Measurements from ENCODE around the gene COA3. TPM values are rescaled to one million over a fixed set of nuclear protein-coding genes. Genes with fewer than 3 reads are reported as not detected.

The COA3 gene
- total RNA-seq, 1 donor from 2014 or later: 31.8 TPM

DNA sequence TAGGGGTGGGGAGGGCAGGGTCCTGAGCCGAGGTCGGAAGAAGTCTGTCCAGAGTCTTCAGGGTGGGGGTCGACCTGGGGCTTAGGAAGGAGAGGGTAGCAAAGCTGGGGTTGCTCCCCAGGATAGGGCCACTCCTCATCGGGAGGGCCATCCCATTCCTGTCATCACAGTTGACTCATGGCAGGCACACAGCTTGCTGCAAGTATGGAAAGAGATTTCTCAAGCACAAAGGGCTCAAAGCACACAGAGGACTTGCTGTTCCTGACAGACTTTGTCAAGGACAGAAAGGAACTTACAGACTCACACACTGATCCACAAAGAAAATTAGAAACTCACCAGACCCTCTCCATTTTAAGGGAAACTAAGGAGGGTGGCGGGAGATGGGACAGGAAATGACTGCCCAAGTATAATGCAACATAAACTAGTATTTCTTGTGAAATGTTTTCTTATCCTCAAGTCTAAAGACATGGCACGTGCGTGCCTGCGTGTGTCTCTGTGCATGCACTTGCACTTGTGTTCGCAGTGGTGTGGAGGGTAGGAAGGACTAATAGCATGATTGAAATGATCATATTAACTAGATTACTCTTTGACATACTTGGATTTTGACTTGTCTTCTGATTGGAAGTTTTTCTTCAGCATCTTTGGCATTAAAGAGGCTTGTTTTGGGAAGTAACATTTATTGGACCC lies 48.2 kb upstream of the COA3 start:
- Histone ChIP-seq H3K4me3 (ENCODE audit: insufficient read depth, low read depth, low read length) (no peak overlapping the region), H2AFZ (ENCODE audit: low read depth, low read length) (no peak overlapping the region), H3K27ac (ENCODE audit: low read depth, low read length) (no peak overlapping the region), H3K36me3 (ENCODE audit: insufficient read depth, low read length) (peaks cover 28% of the 10 kb centered on the region), H3K4me1 (ENCODE audit: insufficient read depth, low read length) (peaks cover 4% of the 10 kb centered on the region), H3K27me3 (ENCODE audit: insufficient read depth, low read length) (peaks cover 5% of the 10 kb centered on the region), H3K9me3 (ENCODE audit: insufficient read depth, low read depth, low read length) (no peaks in the 10 kb centered on the region), H3K9ac (ENCODE audit: low read length) (no peak overlapping the region), H3K79me2 (ENCODE audit: insufficient read depth, low read length) (no peaks in the 10 kb centered on the region), H4K20me1 (ENCODE audit: insufficient read depth, low read length) (peaks cover 50% of the 10 kb centered on the region), H3K4me2 (ENCODE audit: low read length) (no peak overlapping the region)
- no peak for FAIRE-seq
- H3K9me3 Mint-ChIP-seq (ENCODE audit: unreplicated experiment): no peaks in the 10 kb centered on the region
- no peak for DNase-seq (ENCODE audit: low read depth)
- no peak overlapping the region for H3K27ac Mint-ChIP-seq (ENCODE audit: unreplicated experiment)
- H3K4me1 Mint-ChIP-seq (ENCODE audit: low read depth, unreplicated experiment): peaks cover 7% of the 10 kb centered on the region
- H3K27me3 Mint-ChIP-seq (ENCODE audit: low read depth, unreplicated experiment): no peaks in the 10 kb centered on the region
- no peak overlapping the region for H3K4me3 Mint-ChIP-seq (ENCODE audit: unreplicated experiment)
- peaks cover 3% of the 10 kb centered on the region for H3K36me3 Mint-ChIP-seq (ENCODE audit: low read depth, unreplicated experiment)
- TF ChIP-seq EZH2 (IDR thresholded peaks at IDR 0.05; ENCODE audit: insufficient read depth, low read length) (no peak), CTCF (IDR thresholded peaks at IDR 0.05; ENCODE audit: insufficient read depth, low read depth, low read length) (no peak)

DNA sequence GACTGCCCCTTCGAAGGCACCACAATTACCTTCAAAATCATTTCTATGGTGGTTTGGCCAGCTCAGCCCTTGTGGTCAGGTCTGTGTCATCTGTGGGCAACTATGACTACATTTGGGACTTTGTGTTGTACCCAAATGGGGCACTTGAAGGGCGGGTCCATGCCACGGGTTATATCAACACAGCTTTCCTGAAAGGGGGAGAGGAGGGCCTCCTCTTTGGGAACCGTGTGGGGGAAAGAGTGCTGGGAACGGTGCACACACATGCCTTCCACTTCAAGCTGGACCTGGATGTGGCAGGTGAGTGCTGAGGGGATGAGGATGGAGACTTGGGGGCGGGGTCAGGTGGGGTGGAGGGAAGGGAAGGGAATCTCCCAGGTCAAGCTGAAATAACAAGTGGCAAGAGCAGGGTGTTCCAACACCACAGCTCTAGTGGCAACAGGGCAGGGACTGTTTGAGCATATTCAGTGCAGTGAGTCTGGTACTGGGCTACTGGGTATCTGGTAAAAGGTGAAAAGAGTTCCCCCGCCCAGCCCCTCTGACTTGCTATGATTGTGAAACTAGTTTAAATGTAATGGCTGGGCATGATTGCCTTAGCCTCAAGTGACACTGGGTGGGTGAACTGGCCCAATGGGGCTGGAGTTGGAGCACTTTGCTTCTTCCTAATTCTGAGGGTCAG lies 47.6 kb upstream of the COA3 start:
- Mint-ChIP-seq H3K4me1 (ENCODE audit: low read depth, unreplicated experiment) (peaks cover 7% of the 10 kb centered on the region), H3K27ac (ENCODE audit: unreplicated experiment) (peak overlapping the region; percentile 41), H3K4me3 (ENCODE audit: unreplicated experiment) (no peak overlapping the region), H3K36me3 (ENCODE audit: low read depth, unreplicated experiment) (peaks cover 6% of the 10 kb centered on the region), H3K9me3 (ENCODE audit: unreplicated experiment) (no peaks in the 10 kb centered on the region), H3K27me3 (ENCODE audit: low read depth, unreplicated experiment) (no peaks in the 10 kb centered on the region)
- Histone ChIP-seq H3K27ac (ENCODE audit: low read depth, low read length) (no peak overlapping the region), H3K4me1 (ENCODE audit: insufficient read depth, low read length) (peaks cover 4% of the 10 kb centered on the region), H3K9ac (ENCODE audit: low read length) (no peak overlapping the region), H3K9me3 (ENCODE audit: insufficient read depth, low read depth, low read length) (no peaks in the 10 kb centered on the region), H3K4me3 (ENCODE audit: insufficient read depth, low read depth, low read length) (no peak overlapping the region), H3K36me3 (ENCODE audit: insufficient read depth, low read length) (peaks cover 35% of the 10 kb centered on the region), H3K79me2 (ENCODE audit: insufficient read depth, low read length) (no peaks in the 10 kb centered on the region), H4K20me1 (ENCODE audit: insufficient read depth, low read length) (peaks cover 55% of the 10 kb centered on the region), H3K4me2 (ENCODE audit: low read length) (no peak overlapping the region), H3K27me3 (ENCODE audit: insufficient read depth, low read length) (peaks cover 5% of the 10 kb centered on the region), H2AFZ (ENCODE audit: low read depth, low read length) (no peak overlapping the region)
- TF ChIP-seq EZH2 (IDR thresholded peaks at IDR 0.05; ENCODE audit: insufficient read depth, low read length) (no peak), CTCF (IDR thresholded peaks at IDR 0.05; ENCODE audit: insufficient read depth, low read depth, low read length) (no peak)
- FAIRE-seq (no peak), DNase-seq (ENCODE audit: low read depth) (no peak)

- Histone ChIP-seq H3K4me1 (ENCODE audit: insufficient read depth, low read length) (peaks cover 4% of the 10 kb centered on the region), H3K4me3 (ENCODE audit: insufficient read depth, low read depth, low read length) (no peak overlapping the region), H4K20me1 (ENCODE audit: insufficient read depth, low read length) (peaks cover 55% of the 10 kb centered on the region), H3K9me3 (ENCODE audit: insufficient read depth, low read depth, low read length) (no peaks in the 10 kb centered on the region), H3K36me3 (ENCODE audit: insufficient read depth, low read length) (peaks cover 37% of the 10 kb centered on the region), H3K27ac (ENCODE audit: low read depth, low read length) (no peak overlapping the region), H3K27me3 (ENCODE audit: insufficient read depth, low read length) (peaks cover 5% of the 10 kb centered on the region), H3K4me2 (ENCODE audit: low read length) (no peak overlapping the region), H3K9ac (ENCODE audit: low read length) (no peak overlapping the region), H2AFZ (ENCODE audit: low read depth, low read length) (no peak overlapping the region), H3K79me2 (ENCODE audit: insufficient read depth, low read length) (no peaks in the 10 kb centered on the region)
- H3K4me3 Mint-ChIP-seq (ENCODE audit: unreplicated experiment): no peak overlapping the region
- FAIRE-seq (no peak), DNase-seq (ENCODE audit: low read depth) (no peak)
- no peaks in the 10 kb centered on the region for H3K9me3 Mint-ChIP-seq (ENCODE audit: unreplicated experiment)
- TF ChIP-seq CTCF (IDR thresholded peaks at IDR 0.05; ENCODE audit: insufficient read depth, low read depth, low read length) (no peak), EZH2 (IDR thresholded peaks at IDR 0.05; ENCODE audit: insufficient read depth, low read length) (no peak)
- peaks cover 6% of the 10 kb centered on the region for H3K36me3 Mint-ChIP-seq (ENCODE audit: low read depth, unreplicated experiment)
- no peaks in the 10 kb centered on the region for H3K27me3 Mint-ChIP-seq (ENCODE audit: low read depth, unreplicated experiment)
- peaks cover 5% of the 10 kb centered on the region for H3K4me1 Mint-ChIP-seq (ENCODE audit: low read depth, unreplicated experiment)
- no peak overlapping the region for H3K27ac Mint-ChIP-seq (ENCODE audit: unreplicated experiment)
Measured at GRCh38 chr17:42845556-42845917, 47.0 kb upstream of the COA3 start.

Data from astrocyte (in vitro differentiated cells and primary cell).